IPS DF 4.7 (cell line): ENCODE data around the gene DYNC2LI1.

Source experiments
- DNase-seq: peaks from one replicate; pipeline ENCODE4 v3.0.0-alpha.2; 2013; ENCODE audit warnings: low spot score; ENCODE audit errors: extremely low read depth

DYNC2LI1 gene

GRCh38 chr2:43814711-43815110, 40.9 kb downstream of the DYNC2LI1 start:
- DNase-seq = no peak

DNA sequence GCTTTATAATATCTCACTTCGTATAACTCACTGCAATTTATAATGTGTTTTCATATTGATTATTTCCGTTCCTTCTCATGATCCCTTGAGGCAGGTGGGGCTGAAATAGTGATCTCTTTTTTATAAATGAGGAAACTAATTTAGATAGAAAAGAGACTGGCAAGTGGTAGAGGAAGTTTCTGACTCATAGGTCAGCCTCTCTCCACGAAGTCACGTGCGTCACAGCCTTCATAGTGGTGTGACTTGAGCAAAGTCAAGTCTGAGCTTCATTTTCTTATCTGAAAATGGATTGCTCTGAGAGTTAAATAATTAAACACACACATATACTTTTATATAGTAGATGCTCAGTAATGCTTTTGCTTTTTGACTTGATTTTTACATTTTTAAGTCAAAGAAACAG, 44.9 kb downstream of the DYNC2LI1 start:
- DNase-seq = no peak

- no peak for DNase-seq
Observed at GRCh38 chr2:43819491-43820163, 45.8 kb downstream of the DYNC2LI1 start.

GRCh38 chr2:43822839-43823238, 49.0 kb downstream of the DYNC2LI1 start:
- DNase-seq = no peak

DNA sequence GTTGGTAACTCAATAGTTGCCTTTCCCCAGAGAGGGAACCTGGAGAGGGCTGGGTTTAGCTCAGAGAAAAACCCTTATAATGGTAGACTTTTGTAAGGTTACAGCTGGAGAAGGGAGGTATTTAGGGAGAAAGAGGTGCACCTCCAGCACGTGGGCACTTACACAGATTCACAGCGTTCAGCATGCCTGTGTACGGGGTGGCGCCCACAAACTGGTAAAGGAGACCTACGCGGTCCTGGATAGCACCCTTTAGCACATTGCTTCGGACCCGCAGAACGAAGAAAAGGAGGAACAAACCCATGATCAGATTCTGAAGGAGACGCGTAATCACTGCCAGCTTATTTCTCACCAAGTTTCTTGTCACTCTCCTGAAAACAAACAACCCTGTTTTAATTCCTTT, 49.9 kb downstream of the DYNC2LI1 start:
- no peak for DNase-seq

GRCh38 chr2:43824512-43824911, 50.7 kb downstream of the DYNC2LI1 start:
- no peak for DNase-seq

GRCh38 chr2:43824951-43825493, 51.2 kb downstream of the DYNC2LI1 start:
- no peak for DNase-seq

- no peak for DNase-seq
Observed at GRCh38 chr2:43825841-43826240, 52.0 kb downstream of the DYNC2LI1 start.

- no peak for DNase-seq
Observed at GRCh38 chr2:43826305-43827250, 52.7 kb downstream of the DYNC2LI1 start.

GRCh38 chr2:43831543-43832294, 57.9 kb downstream of the DYNC2LI1 start:
- DNase-seq = no peak

DNA sequence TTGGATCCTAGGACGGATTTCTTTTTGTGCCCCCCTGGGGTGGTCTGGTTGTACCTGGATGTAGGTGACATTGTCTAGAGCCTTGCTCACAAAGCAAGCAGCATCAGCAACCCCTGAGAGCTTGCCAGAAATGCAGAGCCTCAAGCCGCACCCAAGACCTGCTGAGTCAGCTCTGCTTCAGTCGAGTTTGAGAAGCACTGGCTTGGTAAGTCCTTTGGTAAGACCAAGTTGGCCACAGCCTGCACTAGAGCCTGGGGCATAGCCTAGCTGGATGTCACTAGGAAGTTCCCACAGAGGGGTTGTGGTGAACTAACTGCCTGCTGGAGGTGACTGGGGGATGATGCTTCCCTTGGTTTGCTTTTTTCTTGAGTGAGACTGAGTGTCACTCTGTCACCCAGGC, 58.6 kb downstream of the DYNC2LI1 start:
- no peak for DNase-seq

- no peak for DNase-seq
Observed at GRCh38 chr2:43837033-43837432, 63.2 kb downstream of the DYNC2LI1 start.

GRCh38 chr2:43837831-43838559, 64.2 kb downstream of the DYNC2LI1 start:
- DNase-seq = no peak

GRCh38 chr2:43838560-43839267, 64.9 kb downstream of the DYNC2LI1 start, which contains the start of the genes ABCG5 and ABCG8:
TSS of gene ABCG5 (minus strand) at chr2:43838839. CDS start at chr2:43838679, 160 bp downstream.
TSS of gene ABCG8 (plus strand) at chr2:43838971. CDS start at chr2:43839054, 83 bp downstream.
- DNase-seq = no peak

- DNase-seq = no peak
Observed at GRCh38 chr2:43839776-43840564, 66.1 kb downstream of the DYNC2LI1 start.

- DNase-seq = no peak
Observed at GRCh38 chr2:43840965-43841364, 67.1 kb downstream of the DYNC2LI1 start.

- DNase-seq = no peak
Observed at GRCh38 chr2:43841949-43842865, 68.4 kb downstream of the DYNC2LI1 start.

- no peak for DNase-seq
Observed at GRCh38 chr2:43842866-43843226, 69.0 kb downstream of the DYNC2LI1 start.
